ENCODE measurements around the gene PHOX2B.

The PHOX2B gene

DNA sequence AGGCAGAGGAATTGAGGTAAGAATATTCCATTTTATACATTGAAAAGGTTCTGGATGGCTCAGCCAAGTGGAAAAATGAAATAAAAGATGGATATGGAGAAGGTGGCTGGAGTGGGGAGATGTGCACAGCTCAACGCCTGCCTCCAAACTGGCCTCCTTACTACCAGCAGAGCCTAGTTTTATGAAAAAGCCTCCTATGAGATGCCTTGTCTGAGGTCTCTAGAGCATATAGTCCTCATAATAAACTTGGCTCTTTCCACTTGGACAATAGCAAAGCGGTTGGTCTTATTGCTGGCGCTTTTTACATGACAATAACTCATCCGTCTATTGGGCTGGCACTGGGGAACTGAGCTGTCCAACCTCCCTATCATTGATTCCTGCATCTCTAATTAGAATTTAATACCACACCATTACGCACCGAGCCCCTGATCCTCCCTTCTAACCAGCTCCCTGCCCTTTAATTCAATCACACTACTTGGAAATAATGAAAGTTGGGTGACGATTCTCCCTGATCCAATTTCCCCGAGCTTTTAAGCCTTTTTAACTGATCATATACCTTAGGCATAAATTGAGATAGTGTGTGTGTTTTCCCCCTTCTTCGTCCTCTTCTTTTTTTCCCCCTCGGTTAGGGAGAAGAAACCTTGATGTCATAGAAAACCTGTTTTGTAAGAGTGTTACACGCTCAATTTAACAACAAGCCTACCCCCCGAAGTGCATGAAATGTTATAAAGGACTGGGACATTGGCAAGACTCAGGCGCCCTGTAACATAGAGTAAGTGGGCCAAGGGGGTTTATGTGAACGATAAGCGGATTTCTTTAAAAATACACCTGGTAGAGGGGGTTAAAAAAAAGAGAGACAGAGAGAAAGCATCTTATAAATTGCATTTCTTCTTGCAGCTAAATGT, at the start of gene PHOX2B:
Gene PHOX2B, minus strand, starts transcription at position 155 of the 905 bp plus-strand sequence. Its CDS starts 115 bp downstream, at position 40.
- no peak for DNase-seq

DNA sequence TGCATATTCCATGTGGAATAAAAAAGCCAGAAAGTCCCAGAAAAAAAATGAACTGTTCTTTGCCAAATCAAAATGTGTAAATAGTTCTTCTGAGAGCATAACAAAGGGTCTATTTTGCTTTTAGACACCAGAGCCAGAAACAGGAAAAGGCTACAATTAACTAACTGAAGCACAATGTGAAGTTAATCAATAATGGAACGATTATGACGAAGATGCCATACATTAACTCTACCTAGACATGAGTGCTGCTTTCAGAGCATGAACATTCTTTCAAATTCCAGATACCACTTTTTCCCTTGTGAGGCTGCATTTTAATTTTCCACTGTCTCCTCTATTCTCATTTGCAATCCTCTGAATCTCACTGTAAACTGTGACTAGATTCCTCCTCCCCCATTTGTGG, 48.7 kb upstream of the PHOX2B start:
- no peak for DNase-seq

DNA sequence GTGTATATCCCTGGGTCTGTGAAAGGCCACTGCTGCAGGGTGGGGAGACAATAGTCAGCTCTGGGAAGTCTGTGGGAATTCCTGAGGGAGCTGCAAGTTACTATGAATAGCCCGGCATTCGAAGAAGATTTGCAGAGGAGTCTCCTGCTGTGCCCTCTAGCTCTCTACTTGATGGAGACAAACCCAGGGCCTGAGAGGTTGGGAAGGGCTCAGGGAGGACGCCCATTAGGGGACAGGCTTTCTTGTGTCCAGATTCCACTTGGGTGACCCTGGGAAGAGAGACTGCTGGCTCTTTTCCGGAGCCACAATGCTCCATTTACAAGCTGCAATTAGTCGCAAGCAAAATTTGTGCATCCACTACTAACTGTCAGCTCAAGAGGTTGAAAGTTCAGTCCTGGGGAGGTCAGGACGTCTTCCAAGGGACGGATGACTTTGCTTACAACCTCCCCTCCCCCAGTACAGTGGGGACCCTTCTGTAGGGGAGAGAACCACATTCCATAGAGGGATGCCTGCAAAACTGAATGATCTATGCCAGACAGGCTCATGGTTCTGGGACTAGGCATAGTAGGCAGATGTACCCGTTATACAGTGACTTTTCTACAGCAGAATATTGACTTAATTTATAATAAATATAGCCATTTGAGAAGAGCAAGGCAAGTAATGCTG, 48.2 kb upstream of the PHOX2B start:
- DNase-seq: no peak

DNA sequence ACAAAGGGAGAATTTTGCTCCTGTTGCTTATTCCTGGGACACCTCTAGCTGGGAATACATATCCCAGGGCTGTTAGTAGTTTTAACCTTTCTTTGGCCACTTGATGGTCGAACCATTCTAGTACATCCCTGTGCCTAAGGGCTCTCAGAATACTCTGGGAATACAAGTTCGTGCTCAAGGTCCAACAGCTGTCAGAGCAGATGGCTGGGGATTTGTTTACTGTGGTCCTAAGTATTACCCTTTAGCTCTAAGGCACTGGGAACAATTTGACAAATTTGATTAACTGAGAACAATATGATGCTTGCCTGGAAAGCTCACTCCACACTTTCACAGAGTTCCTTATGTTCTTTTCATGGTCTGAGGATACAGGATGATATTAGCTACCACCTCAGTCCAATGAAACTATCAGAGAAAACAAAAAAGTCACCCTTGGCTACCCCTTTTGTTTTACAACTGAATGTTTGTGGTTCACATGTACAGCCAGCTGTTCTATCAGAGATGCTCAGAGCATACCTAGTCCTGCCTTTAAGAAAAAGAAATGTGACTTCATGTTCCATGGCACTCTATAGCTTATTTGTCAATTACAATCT, 47.4 kb upstream of the PHOX2B start:
- no peak for DNase-seq

DNA sequence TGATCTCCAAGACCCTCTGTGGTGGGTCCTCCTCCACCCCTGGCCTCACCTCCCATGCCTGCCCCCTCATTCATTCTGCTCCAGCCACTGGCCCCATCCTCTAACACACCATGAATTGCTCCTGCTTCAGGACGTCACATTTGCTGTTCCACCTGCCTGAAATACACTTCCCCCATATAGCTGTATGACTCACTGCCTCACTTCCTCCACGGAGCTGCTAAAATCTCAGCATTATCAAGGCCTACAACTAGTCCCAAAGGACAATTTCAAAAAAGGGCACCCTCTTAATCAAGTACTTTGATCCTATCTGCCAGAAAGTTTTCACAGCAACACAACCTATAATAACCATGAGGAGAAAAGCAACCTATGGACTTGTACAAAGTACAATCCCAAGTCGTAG, 43.6 kb upstream of the PHOX2B start:
- DNase-seq: no peak

DNA sequence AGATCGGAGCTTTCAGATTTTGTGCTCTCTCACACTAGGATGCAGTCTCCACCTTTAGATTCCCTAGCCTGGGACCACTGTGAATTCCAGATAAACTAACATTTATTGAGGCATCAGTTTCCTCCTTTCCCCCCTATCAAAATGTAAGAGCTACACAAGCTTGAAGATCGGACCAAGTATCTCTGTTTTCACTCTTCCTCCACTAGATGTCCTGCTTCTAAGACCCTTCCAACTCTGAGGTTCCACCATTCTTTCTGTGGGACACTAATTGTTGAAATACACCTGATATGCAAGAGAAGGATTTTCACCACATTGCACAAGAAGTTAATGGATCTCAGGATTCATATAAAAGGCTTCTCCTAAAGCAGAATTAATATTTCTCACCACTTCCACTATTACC, 43.0 kb upstream of the PHOX2B start:
- no peak for DNase-seq

DNA sequence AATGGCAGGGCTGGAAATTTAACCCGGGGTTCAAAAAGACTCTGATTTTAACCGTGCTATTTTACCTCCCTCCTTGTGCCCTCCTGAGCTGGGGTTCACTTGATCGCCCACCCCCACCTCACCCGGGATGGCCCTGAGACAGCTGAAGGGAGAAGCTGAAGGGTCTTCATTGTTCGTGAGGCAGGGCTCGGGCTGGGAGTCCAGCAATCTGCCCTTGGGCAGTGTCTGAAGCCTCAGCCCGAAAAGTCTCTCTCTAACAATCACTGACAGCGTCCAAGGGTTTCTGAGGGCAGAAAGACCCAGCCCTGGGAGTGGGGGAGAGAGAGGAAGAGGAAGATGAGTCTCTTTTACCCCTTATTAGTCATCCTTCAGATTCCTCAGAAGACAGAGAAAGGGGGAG, 39.4 kb upstream of the PHOX2B start:
- no peak for DNase-seq

DNA sequence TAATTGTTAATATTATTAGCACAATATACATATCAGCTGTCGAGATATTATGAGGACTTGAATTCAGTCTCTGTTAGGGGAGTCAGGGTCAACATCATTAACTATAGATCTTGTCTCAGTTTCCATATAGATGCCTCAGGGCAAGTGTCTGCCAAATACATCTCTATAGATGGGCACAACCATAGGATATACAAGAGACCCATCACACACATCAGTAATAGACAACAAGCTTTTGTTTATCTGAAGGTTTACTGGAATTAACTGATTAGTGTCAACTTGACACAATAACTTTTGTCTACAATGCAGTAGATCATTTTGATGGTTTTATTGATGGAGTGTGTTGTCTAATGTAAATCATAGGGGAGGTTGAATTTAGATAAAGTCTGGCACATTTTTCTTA, 37.1 kb upstream of the PHOX2B start:
- no peak for DNase-seq

DNA sequence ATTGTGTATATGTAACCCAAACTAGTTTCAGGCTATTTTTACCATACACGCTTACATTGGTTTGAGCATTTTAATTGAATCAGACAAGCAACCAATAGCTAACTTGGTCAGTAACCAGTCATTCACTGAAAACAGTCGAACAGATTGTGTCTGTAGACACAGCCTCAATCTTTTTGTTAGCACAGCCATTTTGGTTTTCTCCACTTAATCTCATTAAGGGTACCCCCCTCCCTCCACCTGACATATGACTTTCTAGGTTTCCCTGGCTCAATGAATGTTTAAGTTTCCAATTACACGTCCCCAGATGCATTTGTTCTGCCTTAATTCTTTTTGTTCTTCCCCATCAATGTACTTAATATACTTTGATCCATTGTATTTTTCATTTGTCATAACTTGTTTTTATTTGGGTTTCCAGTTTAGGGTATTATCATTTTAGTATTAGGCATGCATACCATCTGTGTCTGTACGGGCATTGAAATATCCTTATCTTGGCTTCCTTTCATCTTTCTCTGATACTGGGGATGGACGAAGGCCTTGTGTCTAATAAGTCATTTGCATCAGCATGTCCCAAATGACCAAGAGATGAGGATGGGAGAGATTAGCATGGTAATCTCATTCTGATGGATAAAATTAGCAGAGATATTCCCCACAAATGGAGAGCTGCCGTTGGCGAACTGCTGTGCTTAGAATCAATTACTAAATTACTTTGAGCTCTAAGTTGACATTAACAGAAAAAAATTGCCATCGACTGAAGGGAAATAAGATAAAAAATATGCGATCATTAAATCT, 35.9 kb upstream of the PHOX2B start:
- no peak for DNase-seq

DNA sequence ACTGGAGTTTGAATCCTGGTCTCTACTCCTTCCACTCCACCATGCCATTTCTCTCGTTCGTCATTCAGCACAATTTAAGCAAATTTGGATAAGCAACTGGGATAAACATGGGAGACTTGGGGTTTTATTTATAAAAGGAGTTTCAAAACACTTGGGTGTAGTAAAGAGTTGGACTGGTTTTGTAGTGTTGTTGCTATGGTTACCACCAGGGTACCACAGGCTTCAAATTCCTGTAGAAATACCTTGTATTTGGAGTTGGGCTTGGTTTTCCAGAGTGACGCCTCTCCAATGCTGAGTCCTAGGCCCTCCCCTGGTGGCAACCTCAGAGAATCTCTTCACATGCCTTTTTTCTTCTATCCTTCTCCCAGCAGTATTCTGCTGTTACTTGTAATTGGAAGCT, 27.9 kb upstream of the PHOX2B start:
- DNase-seq: no peak

DNA sequence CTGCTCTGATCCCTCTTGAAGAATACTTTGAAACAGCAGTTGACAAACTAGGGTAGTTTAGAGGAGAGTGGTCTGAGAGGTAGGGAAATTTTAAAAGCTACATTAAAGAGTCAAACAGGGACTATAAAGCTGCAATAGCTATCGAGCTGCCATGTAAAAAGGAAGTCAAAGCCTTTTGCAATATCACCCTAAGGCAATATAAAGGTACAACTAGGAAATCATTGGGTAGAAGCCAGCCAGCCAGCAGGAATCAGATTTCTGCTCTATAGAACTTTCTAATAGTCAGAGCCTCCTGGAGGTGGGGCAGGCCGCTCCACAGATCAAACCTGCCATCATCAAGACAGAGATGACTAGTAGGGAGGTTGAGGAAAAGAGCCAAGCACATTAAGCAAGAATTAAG, 15.2 kb upstream of the PHOX2B start:
- no peak for DNase-seq

DNA sequence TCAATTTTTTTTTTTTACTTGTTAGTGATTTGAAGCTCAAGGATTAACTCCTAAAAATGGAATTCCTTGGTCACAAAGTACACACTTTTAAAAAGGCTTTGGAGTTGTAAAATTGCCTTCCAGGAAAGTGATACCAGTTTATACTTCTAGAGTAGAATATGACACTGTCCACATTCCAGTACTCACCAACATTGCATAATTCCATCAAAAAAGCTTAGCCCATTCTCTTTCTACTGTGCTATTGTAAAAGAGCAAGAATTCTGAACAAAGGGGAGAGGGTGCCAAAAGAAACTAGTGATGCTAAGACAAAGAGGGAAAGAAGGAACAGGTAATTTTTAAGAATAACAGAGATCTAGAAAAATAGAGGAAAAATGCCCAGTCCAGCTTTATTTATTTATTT, 10.4 kb upstream of the PHOX2B start:
- DNase-seq: no peak

DNA sequence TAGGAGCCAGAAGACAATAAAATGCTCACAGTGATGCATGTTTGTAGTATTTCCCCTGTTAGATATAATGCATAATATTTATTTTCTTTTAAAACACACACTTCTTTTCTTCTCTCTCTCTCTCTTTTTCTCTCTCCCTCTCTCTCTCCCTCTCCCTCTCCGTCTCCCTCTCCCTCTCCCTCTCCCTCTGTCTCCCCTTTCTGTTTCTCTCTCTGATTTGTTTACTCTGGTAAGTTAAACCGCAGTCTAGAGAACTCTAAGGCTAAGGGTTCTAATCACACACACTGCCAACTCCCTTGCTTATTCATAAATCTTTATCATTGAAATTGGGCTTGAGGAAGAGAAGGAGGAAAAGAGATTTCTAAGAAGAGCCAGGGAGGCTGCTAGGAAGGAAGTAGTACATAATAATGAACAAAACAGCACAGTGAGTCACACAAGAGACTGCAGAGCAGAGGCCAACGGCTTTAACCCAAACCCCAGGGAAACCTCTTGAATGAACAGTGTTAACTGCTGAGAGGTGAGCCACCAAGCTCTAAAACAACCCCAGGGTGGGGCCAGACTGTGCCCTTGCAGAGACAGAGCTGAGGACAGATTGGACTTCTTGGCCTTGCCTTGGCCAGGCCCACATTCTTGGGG, 9.1 kb upstream of the PHOX2B start:
- DNase-seq: no peak

DNA sequence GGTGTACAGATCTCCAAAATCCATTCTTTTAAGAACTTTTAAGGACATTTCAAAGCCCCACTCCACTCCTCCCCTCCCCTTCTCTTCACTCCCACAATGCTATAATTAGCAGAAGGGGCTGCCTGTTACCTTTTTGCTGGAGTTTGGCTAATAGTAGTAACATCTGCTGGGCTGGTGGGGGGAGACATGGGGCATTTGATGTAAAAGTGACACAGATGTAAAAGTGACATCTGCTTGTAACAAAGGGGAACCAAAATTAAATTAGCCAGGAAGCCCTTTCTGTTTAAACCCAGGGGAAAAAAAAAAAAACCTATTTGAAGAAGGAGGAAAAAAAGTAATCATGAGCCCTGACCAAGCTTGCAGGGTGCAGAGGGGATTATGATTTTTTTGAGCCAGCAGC, 5.4 kb upstream of the PHOX2B start:
- DNase-seq: no peak

DNA sequence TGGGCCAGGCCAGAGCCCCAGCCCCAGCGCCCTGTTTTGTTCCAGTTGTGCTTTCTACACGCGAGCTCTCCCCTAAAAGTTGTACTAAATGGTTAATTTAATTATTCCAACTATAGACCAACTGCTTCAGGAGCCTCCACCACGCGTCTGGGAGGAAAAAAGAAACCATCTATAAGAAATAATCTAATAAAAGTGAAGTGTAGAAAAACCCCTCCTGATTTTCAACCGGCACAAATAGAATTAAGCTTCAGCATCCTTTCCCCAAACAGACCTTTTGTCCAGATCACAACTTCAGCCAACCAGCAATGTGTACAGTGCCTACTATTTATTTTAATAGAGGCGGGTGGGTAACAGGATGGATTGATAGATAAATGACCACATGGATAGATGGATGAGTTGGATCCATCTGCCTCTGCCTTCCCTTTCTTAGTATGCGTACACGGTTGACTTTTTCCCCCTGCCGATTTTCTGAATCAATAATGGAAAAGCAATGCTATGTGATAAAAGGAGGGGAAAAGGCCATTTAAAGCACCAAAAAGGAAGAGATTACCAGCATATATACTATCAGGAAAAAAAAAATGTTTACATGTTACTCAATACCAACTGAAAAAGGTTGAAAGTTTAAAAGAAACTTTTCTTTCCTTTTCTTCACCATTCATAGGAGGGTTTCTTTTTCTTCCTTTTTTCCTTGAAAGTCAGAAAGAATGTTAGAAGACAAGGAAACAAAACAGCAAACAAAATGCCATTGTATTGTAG, 3.7 kb upstream of the PHOX2B start:
- no peak for DNase-seq

DNA sequence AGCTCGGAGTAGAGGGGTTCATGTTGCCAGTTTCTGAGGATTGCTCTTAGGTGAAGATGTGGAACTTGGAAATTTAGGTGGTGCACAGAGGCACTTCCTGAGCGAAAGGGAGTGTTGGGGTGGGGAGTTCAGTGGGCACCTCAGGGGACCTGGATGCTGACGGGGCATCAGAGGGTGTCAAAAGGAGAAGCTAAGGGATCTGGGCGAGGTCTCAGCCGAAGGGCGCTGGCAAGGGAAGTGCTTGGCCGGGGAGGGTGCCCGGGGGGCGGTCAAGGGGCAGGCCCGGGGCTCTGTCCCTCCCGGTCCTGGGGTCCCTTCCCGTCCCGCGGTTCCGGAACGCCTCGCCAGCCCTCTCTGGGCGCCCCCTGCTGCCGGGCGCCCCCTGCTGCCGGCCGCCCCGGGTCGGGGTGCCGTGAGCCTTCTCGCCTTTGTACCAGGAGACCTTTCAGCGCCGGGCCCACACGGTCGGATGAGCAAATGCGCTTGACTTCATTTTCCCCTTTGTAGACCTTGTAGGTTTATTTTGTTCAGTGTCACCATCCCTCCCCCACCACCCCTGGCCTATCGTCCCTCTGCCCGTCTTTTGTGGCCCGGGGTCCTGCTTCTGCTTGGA, 3.0 kb upstream of the PHOX2B start:
- no peak for DNase-seq

DNA sequence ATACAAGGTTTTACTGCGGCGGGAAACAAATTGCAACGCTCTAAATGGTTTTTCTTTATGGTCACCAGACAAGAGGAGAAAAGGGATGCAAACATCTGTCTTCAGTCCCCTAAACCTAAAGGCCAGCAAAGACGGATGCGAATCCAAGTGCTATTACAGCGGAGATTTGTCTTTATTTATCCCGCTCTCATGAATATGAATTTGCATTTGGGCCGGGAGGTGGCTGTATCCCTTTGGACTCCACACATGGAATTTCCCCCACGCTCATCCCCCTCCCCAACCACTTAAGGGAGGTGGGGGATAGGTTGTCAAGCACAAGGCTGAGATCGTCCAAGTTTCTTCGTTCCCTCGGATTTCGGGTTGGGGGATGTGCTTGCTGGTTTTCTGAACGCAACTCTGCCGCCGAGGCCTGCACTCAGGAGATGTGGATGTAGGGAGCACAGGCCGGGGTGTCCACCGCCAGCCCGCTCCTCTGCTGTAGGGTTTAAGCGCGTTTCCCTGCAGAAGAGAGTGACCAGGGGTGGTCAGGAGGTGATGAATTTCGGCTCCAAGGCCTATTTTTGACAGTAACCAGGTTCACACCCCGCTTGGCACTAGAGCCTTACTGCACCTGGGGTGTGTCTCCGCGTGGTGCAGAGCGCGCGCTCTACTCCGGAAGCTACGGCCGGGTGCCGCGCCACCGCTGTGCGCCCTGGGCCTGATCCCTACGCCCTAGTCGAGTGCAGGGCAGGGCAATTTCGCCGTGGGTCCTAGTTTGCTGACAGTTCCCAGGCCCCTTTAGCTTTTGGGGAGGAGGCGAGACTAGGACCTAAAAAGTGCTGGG, 2.3 kb upstream of the PHOX2B start:
- no peak for DNase-seq

DNA sequence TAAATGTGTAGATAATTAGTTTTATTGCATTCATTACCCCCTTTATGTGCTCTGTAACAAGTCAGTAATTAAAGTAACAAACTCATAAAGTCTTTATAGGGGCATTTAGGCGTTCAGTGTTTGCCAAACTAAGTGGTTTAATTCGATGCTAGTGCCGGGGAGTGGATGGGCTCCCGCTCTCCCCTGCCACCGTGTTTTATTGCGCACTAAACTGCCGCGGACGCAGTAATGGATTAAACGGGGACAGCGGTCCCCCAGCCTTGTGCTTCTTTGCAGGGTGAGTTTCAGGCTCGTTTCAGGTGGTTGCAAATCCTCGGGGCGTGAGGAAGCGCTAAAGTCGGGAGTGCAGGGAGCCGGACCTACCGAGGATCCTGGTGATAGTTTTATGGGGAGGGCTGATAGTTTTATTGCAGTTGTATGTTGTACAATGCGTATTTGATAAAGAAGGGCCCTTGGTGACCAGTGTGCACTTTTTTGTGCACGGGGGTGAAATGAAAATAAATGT, 1.6 kb upstream of the PHOX2B start:
- no peak for DNase-seq

DNA sequence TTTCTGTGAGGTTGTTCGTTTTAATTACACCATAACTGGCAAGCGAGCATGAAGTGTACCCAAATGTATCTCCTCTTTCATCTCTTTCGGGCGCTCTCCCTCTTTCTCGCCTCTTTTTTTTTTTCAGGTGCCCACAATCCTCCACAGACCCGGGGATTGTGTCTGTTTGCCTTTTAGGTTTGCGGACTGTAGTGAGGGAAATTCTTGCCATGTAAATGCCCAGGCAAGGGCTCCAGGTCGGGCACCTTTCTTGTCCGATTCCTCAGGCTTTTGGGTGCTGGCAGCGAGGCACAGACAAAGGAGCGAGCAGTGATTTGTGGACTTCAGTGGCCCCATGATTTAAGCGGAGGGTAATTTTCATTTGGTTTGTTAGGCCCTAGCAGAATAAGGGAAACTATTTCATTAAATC, 1.1 kb upstream of the PHOX2B start:
- no peak for DNase-seq

DNA sequence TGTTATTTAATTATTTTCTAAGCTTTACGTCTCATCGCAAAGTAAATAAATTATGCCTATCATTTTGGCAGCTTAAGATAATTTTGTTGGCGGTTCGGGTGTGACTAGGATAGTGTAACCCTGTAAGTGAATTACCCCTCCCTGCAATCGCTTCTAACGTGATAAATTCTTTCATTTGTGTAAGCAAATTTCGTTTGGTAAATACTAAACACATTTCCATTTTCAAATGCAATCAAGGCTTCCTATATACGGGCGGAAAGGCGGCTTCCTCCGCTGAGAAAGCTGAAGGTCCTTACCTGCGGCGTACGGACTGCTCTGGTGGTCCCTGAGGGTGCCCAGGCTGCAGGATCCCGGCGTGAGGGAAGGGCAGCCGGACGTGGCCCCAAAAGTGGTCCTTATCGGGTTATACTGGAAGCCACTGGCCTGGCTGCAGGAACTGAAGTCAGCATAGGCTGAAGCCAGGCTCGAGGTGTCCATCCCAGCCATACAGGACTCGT, 403 bp downstream of the PHOX2B start:
- no peak for DNase-seq

Measured in activated T-cell treated with anti-CD3 and anti-CD28 coated beads for 4 hours (primary cell).